PFSK-1 (cell line): ENCODE results near the gene YIPF6. TPM values are rescaled to one million over a fixed set of nuclear protein-coding genes. Genes with fewer than 3 reads are reported as not detected.

Source experiments
- FOXP2 ChIP-seq: optimal IDR thresholded peaks from 2 replicates; pipeline ENCODE3; 2011; ENCODE audit warnings: borderline replicate concordance, control low read depth, inconsistent platforms; ENCODE audit not compliant: insufficient read depth; ENCODE audit errors: extremely low read length, extremely low read depth
- POLR2AphosphoS5 ChIP-seq: IDR thresholded peaks from 2 replicates; pipeline ENCODE4 v1.6.1; 2012; ENCODE audit warnings: low read depth, mild to moderate bottlenecking, control low read depth, low read length, moderate library complexity
- REST ChIP-seq, 2 experiments: IDR thresholded peaks; 2 replicates each; pipeline versions ENCODE4 v1.6.1 to v1.8.0; 2011 to 2012; ENCODE audit warnings: low read depth in 2 of 2, low read length in 2 of 2, control low read depth in 1 of 2, inconsistent platforms in 1 of 2, mild to moderate bottlenecking in 1 of 2, moderate library complexity in 1 of 2; ENCODE audit not compliant: insufficient read depth in 1 of 2
- SIN3A ChIP-seq: IDR thresholded peaks from 2 replicates; pipeline ENCODE4 v1.6.1; 2012; ENCODE audit warnings: mild to moderate bottlenecking, low read length, moderate library complexity, borderline replicate concordance; ENCODE audit not compliant: insufficient read depth
- TAF1 ChIP-seq: IDR thresholded peaks from 2 replicates; pipeline ENCODE4 v1.6.1; 2012; ENCODE audit warnings: low read length, control low read depth, borderline replicate concordance; ENCODE audit not compliant: insufficient read depth
- polyA plus RNA-seq: library from polyadenylated mRNA; unstranded; fragments of >200 nt; gene quantifications from one replicate; pipeline ENCODE4 v1.2.1, GENCODE V29; 2012; ENCODE audit warnings: low read depth, missing spikeins; ENCODE audit not compliant: insufficient read length

YIPF6 gene, protein sequence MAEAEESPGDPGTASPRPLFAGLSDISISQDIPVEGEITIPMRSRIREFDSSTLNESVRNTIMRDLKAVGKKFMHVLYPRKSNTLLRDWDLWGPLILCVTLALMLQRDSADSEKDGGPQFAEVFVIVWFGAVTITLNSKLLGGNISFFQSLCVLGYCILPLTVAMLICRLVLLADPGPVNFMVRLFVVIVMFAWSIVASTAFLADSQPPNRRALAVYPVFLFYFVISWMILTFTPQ
- 18.7 TPM for polyA plus RNA-seq

DNA sequence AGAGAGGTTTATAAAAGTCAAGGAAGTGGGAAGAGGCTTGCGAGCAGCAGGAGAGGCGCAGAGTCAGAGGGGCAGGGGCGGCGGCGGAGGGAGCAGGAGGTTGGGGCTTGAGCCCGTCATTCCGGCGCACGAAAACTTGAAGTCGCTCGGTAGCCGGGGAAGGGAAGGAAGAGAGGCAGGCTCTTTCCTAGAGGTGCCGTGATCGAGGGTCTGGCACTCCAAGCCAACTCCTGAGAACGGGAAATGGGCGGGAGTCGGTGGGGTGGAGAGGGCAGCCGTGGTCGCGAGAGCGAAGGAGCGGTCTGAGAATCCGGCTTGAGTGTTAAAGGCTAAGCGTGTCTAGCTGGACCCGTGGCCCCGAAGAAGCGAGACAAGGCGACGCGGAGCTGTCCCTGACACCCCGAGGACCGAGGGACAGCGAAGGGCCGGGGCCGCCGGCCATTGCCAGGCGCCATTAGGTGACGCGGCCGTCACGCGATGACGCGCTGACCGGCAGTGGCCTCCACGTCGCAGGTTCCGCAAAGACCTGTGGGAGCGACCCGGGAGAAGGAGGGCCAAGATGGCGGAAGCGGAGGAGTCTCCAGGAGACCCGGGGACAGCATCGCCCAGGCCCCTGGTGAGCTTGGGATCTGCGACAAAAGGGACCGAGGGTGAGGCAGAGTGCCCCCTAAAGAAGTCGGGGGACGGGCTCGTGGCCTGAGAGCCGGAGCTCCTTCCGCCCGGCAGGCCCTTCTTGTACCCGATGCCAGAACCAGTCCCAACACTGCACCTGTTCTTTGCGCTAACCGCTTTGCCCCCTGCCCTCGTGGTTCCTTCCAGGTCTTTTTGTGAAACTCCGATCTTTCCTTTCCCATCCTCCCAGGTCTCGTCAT is at the start of gene YIPF6:
Gene YIPF6 (plus strand): TSS at position 544 of the 872 bp plus-strand sequence. CDS start 16 bp downstream, at position 560.
- TF ChIP-seq TAF1, result peak; percentile 85
- TF ChIP-seq REST (IDR thresholded peaks at IDR 0.05; ENCODE audit: insufficient read depth in 1 of 2, low read depth in 2 of 2, low read length in 2 of 2), result no peak; a peak in 1 of 4 replicates
- TF ChIP-seq FOXP2, result peak; percentile 69
- TF ChIP-seq POLR2AphosphoS5, result peak; percentile 97

DNA sequence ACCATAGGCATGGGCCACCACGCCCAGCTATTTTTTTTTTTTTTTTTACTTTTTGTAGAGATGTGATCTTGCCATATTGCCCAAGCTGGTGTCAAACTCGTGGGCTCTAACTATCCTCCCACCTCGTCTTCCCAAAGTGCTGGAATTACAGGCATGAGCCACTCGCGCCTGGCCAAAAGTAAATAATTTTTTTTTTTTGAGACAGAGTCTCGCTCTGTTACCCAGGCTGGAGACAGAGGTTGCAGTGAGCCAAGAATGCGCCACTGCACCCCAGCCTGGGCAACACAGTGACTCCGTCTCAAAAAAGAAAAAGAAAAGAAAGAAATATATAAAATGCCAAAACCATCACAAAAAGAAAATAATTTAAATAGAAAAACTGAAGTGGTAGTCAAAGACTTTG is 47.1 kb upstream of the YIPF6 start:
- TF ChIP-seq SIN3A (no peak), POLR2AphosphoS5 (no peak), FOXP2 (no peak), REST (IDR thresholded peaks at IDR 0.05; ENCODE audit: insufficient read depth in 1 of 2, low read depth in 2 of 2, low read length in 2 of 2) (no peak), TAF1 (no peak)

GRCh38 chrX:68454476-68455150 is 44.2 kb upstream of the YIPF6 start:
- TF ChIP-seq FOXP2, result no peak
- TF ChIP-seq REST (IDR thresholded peaks at IDR 0.05; ENCODE audit: insufficient read depth in 1 of 2, low read depth in 2 of 2, low read length in 2 of 2), result no peak

GRCh38 chrX:68455151-68455510 is 43.7 kb upstream of the YIPF6 start:
- TF ChIP-seq FOXP2, result no peak
- no peak for TF ChIP-seq SIN3A
- no peak for TF ChIP-seq TAF1
- no peak for TF ChIP-seq POLR2AphosphoS5
- no peak for TF ChIP-seq REST (IDR thresholded peaks at IDR 0.05; ENCODE audit: insufficient read depth in 1 of 2, low read depth in 2 of 2, low read length in 2 of 2)
